Right kidney (tissue), 1 donor: Measurements from ENCODE around the gene MXD3.
"Not testable (repeated sequence)": the region's sequence is repeated elsewhere in the genome, so short reads cannot be mapped to it uniquely, and the experiment has no call there.

Source experiments
- DNase-seq: peaks from one replicate; pipeline ENCODE4 v3.0.0-alpha.2; 2016

The MXD3 gene

DNA sequence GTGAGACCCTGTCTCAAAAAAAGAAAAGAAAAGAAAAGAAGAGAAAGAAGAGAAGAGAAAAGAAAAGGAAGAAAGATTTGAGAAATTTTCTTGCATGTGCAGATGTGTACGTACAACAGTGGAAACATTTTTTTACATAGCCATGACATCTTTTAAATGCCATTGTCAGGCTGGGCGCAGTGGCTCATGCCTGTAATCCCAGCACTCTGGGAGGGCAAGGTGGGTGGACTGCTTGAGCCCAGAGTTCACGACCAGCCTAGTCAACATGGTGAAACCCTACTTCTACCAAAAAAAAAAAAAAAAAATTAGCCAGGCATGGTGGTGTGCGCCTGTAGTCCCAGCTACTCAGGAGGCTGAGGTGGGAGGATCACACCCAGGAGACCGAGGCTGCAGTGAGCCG, 33.2 kb upstream of the MXD3 start:
- DNase-seq = no peak

DNA sequence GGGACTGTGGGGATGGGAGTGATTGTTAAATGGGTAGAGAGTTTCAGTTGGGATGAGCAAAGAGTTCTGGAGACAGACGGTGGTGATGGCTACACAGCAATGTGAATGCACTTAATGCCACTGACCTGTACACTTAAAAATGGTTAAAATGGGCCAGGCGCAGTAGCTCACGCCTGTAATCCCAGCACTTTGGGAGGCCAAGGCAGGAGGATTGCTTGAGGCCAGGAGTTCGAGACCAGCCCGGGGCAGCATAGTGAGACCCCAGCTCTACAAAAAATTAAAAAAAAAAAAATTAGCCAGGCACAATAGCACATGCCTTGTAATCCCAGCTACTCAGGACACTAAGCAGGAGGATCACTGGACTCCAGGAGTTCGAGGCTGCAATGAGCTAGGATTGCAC, 32.1 kb upstream of the MXD3 start:
- DNase-seq = no peak

DNA sequence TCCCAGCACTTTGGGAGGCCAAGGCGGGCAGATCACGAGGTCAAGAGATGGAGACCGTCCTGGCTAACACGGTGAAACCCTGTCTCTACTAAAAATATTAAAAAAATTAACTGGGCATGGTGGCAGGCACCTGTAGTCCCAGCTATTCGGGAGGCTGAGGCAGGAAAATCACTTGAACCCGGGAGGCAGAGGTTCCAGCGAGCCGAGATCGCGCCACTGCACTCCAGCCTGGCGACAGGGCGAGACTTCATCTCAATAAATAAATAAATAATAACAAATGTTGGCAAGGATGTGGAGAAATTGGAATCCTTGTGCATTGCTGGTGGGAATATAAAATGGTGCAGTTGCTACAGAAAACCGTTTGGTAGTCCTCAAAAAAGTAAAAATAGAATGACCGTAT, 31.3 kb upstream of the MXD3 start:
- not testable (repeated sequence) for DNase-seq

DNA sequence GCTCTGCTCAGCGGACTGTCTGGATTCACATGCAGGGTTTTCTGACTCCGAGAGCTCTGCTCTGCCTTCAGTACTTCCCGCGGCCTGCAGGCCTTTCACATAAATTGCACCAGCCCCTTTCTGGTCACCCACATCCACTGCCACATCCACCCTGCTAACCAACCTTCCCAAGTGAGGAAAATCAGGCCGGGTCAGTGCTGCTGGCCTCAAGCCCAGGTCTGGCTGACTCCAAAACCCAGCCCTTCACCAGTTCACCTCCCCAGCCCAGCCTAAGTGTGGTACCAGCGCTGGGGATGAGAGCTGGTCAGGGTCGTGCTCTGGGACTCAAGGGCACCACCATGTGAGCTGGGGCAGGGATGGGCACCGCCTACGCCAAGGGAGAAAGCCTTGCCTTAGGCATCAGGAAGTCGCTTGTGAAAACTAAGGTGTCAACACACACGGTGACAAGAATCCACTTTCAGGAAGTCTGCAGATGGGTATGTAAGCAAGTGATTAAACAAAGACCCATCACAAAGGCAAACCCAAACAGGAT, 27.5 kb upstream of the MXD3 start:
- no peak for DNase-seq

DNA sequence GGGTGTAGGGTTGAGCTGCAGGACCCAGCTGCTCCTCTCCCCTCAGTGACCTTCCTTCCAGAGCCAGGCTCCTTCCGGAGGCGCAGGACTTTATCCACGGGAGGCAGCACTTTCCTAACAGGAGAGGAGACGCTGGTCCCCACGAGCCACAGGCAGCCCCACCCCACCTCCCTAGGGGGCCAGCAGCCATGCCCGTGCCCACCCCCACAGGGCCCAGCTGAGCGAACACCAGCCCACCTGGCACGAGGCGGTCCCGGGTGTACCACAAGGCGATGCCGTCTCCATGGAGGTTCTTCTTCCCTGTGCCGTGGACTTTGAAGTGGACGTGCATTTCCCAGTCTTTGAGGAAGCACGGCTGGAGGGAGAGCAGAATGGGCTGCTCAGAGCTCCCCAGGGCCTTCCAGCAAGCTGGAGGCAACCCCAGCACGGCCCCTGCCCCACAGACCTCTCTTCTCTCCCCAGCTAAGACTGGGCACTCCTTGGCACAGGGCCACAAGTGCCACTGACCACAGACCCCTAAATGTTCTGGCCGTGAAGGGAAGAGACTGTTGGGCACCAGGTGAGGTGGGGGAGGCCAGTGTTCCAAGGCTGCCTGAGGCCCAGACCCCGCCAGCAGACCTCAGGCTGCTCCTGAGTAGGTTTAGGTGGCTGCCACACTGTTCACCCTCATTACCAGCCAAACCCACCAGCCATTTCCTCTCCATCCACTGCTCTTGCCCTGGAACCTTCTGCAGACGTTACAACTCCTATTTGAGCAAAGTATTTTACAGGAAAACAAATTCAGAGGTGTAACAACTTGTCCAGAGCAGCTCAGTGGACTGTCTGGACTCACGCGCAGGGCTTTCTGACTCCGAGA, 26.8 kb upstream of the MXD3 start:
- no peak for DNase-seq

DNA sequence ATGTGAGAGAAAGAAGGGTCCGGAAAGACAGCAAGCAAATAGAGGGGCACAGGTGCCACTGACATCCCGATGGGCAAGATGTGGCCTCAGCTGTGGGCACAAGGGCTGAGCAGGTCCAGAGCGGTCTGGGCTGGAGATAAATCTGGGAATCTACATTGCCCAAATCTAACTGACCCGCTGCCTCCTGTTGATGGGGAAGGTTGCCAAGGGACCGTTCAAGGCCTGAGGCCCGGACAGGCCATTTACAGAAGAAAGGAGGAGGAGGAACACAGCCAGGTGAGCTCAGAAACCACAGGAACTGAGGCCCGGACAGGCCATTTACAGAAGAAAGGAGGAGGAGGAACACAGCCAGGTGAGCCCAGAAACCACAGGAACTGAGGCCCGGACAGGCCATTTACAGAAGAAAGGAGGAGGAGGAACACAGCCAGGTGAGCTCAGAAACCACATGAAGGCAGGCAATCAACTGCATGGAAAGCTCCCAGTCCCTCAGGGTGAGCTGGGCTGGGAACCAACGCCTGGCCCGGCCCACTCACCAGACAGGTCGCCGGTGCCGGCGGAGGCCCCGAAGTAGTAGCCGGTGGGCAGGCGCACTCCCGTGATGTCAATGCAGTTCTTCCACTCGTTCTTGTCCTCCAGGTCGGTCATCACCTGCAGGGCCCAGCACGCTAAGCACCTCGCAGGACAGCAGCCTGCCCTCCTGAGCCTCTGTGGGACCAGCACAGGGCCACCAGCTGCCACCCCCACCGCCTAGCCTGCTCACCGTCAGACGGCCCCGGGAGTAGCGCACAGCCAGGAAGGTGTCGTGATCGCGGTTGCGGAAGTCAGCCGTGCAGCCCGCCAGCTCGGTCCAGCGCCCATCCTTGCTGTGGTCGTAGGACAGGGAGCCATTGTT, 25.2 kb upstream of the MXD3 start:
- DNase-seq = no peak

DNA sequence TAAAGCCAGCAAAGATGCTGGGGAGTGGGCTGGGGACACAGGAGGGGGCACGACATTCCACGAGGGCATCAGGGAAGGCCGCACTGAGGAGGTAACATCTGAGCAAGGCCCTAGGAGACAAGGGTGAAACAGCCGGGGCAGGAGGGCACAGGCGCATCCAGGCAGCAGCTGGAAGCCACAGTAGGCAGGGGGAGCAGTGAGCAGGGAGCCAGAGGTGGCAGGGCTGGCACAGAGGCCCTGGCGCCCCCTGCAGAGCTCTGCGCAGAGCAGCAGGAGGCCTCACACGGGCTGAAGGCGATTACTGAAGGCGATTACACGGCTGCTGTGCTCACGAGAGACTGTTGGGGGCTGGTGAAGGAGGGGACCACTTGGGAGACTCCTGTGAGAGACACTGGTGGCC, 24.4 kb upstream of the MXD3 start:
- no peak for DNase-seq

DNA sequence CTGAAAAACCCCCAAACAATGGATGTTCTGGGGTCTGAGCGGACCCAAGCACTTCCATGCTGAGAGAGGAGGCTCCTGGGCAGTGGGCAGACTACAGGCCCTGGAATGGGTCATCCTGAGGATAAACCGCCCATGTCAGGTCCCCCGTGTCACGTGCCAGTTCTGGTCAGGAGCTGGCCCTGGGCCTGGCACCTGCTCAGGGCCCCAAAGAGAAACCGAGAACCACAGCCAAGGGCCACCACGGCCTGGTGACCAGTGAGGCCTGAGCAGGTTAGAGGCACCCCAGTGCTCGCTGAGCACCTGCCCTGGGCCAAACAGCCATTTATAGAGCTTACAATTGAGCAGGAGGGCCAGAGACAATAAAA, 24.0 kb upstream of the MXD3 start:
- DNase-seq = no peak

DNA sequence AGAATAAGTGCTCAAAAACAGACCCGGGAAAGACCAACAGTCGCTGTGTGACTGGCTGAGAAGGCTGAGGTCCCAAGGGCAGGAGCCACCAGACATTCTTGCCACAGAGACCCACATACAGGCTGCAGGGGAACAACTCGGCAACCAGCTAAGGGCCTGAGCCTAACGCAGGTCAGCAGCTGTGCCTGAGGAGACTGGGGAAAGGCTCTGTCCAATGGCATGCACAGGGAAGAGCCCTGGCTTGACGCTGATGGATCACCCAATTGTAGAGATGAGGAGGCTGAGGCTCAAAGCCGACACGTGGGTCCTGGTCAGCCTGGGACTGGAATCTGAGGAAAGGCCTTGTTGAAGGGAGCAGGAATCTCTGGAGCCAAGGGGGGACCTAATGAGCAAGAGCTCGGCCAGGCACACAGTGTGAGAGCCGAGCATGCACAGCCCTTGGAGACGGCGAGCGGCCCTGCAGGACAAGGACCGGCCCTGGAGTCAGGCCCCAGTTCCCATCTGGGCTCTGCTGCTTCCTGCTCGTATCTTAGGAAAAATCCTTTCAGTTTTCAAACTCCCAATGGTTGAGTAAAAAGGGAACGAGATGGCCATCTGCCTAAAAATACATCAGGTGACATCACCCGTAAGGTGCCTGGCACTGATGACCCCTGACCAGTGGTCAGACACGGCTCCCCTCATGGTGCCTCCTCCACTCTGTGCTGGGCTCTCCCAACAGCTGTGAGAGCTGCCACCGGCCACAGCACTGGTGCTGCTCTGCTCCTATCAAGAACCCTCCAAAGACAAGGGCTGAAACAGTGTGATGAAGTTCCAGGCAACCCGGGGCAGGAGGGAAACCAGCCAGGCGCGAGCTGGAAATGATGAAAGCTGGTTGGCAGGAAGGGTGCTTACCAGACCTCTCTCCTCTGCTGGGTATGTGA, 23.3 kb upstream of the MXD3 start:
- no peak for DNase-seq

DNA sequence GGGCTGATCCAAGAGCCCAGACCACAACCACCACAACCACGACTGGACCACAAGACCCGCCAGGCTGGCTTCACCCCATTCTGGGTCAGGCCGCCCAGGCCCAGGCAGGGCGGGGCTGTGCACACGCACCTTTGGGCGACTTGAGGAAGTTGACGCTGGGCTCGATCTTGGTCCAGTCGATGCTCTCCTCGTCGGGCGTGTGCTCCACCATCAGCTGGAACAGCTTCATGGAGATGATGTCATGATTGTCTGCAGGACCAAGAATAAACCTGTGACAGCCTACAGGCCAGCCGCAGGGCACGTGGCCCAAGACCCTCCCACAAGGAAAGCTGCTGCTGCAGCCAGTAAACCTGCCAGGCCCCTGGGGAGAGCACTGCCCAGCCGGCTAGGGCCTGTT, 22.5 kb upstream of the MXD3 start:
- no peak for DNase-seq

DNA sequence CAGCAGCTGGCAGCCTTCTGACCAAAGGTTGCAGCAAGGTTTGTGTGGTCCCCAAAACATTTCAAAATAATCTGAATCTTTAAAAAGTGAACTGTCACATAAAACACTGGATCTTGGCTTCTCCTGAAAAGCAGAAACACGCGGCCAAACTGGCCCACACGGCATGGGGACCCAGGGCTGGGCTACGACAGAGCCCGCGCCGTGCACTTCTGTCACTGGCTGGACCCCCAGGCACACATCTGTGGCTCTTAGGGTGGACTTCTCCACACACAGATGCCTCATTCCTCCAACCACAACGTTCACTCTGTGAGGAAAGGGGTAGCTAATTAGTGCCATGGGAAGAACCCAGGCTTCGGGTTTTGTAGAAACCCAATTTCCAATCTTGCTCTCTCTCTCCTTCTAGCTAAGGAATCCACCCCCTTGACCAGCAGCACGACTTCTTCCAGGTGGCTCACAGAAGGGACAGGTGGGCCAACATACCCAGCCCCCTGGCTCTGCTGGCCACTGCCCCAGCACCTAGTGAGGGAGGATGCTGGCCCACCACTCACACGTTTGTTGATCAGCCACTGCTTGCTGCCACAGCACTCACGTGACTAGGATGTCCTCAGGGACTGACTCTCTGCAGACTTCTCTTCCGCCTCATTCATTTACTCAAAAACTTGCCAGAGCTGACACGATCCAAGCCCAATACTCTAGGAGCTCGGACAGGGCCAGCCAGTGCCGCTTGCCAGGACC, 21.9 kb upstream of the MXD3 start:
- DNase-seq = no peak

DNA sequence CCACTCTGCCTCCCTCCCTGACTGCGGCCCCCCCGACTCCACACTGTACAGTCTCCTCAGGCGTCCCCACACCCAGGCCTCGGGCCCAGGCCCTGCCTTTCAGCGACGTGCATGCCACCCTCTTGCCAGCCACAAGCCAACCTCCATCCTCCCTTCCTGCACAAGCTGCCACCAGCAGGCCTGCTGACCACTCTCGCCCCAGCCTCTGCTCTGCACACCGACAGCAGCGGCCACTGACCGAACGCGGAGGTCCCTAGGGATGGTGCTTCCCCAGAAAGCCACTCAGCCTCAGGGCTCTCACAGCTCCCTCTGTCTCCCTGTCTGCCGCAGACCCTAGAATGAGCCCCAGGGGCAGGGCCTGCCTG, 21.2 kb upstream of the MXD3 start:
- no peak for DNase-seq

DNA sequence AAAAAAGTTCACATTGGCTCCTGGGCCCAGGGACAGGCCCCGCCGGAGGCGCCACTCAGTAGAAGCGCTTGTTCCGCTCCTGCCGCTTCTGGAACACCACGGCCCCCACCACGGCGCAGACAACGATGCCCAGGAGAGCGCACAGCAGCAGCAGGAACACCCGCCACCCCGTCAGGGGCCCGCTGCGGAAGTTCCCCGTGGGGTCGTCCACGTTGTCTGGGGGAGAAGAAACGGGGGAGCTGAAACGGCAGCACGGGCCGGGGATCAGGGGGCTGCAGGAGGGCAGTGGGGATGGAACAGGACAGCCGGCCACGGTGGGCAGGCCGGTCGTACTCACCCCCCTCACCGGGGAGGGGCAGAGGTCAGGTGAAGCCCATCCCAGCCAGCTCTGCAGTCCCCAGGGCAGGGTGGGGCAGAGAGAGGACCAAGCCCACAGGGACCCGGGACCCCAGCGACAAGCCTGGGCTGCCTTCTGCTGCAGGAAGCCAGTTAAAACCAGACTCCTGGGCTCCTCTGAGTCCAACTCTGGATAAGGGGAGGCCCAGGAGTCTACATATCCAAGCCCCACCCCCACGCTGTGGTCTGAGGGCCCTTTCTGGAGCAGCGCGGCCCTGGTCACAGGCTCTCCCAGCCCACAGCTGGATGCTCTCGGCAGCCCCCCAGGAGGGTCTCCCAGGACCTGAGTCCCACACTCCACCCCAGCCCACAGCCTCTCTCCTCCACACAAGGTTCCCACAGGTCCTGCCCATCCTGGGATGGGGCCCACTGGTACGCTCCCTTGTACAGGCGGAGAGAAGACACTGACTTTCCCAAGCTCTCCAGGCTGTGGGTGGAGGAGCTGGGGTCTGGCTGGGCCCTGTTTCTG, 20.6 kb upstream of the MXD3 start:
- DNase-seq = no peak

DNA sequence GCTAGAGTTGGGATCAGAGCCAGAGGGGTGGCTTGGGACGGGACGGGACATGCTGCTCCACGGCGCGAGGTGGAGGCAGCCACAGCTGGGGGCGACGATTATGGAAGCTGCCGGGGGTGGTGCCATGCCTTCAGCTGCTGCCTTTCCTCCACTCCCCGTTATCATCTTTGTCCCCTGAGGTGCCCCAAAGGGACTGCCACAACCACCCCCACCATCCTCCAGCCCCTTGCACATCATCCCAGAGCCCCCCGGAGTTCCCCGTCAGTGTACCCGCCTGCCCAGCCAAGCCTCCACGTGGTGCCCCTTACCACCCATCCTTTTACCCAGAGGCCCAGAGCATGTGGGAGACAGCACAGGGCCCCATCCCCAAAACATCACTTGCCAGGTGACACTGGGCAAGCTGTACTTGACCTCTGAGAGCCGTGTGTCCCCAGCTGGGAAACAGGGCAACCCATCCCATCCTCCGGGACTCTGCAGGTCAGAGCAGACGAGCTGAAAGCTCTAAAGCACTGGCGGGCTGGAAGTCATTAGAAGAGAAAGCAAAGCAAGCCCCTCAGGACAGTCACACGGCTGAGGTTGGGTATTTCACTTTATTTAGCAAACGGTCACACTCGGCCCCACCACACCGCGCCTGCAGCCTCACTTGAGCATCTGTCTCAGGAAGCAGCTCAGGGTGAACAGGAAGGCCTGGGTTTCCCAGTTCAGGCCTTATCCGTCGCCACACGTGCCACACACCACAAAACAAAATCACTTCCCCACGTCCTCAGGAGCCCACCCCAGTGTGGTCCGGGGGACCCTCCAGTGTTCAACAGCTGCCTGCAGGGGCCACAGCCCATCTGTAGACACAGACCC, 19.5 kb upstream of the MXD3 start:
- no peak for DNase-seq

DNA sequence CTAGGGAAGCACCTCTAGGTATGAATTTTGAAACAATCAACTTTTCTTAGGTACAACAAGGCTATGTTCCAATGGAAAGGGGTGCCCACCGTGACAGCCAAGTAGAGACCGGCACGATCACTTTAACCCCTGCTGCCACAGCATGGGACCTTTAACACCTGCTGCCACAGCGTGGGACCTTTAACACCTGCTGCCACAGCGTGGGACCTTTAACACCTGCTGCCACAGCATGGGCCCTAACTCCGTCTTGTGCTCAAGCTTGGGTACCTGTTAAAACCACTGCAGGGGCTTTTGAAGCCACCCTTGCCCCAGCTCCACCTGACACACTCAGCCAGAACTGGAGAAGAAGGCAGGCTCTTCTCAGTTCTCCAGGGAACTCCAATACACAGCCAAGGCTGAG, 18.2 kb upstream of the MXD3 start:
- DNase-seq = no peak

DNA sequence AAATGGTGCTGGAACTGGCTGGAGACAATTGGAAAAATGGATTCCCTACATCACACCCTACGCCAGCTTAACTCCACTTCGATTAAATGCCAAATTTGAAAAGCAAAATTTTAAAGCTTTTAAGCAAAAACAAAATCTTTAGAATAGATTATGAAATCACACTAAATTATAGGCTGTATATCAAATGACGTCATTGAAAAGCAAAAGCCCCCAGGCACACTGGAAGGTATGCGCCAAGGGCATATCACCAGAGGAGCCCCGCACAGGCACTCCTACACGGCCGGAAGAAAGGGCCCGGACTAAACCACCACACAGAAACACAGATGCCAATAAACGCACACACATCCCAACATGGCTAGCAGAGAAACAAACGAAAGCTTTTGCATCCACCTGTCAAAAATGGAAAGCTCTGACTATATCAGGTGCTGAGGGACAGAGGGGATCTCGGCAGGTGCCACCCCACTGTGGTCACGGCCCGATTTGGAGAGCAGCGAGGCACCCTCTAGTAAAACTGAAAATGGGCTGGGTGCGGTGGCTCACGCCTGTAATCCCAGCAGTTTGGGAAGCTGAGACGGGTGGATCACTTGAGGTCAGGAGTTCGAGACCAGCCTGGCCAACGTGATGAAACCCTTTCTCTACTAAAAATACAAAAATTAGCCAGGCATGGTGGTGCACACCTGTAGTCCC, 17.0 kb upstream of the MXD3 start:
- DNase-seq = no peak

DNA sequence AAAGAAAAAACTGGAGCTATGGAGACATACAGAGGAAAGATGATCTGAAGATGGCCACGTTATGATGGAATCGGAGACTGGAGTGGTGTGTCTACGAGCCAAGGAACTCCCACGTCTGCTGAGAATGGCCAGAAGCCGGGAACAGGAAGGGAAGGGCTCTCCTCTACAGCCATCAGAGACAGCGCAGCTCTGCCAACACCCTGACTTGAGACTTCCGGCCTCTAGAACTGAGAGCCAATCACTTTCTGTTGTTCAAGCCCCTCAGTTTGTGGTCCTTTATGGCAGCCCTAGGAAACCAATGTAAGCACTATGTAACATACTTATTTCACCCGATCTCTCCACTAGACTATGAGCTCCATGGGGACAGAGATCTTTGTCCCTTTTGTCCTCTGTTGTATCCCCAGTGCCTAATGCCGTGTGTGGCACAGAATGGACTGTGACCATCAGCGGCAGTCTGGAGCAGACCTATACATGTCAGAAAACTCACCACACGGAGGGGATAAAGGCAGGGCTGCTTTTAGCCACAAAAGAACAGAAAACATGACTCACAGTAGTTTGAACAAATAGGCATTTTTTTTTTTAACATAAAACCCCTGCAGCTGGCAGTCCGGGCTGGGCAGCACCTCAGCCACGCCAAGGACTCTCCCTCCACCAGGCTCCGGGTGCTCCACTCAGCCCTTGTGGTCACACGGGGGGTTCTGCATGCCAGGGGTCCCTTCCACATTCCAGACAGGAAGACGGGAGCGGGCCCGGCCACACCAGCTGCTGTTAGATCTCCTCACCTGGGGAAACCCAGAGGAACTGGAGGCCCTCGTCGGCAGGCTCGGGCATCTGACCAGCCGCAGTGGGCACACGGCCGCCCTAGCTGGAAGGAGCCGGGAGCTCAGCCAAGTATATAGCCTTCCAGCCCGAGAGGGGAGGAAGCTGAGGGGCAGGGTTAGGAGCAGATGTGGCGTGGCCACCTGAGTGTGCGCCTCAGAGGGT, 16.1 kb upstream of the MXD3 start:
- DNase-seq = no peak

DNA sequence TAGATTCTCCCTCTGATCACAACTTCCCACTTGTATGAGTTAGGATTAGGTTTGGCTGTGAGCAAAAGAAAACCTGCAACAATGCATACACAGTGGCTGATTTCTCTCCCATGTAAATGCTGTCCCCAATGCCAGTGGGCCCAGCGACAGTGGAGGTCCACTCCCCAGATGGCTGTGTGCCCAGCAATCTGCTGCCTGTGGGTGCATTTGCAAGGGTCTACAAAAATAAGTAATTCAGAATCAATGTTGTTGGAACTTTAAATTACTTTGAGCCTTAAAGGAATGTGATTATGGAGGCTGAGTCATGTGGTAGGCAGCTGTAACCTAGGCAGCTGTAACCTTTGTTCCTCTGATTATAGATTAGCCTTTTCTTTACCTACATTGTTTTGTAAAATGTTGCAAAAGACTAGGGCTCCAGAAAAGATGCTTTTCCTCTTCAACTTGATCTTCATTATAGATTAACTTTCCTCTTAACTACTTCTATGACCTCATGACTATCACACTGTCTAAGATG, 14.2 kb upstream of the MXD3 start:
- no peak for DNase-seq
